ENCODE data around the gene TAF11L9.
"Not testable (repeated sequence)": the region's sequence is repeated elsewhere in the genome, so short reads cannot be mapped to it uniquely, and the experiment has no call there.

The TAF11L9 gene

DNA sequence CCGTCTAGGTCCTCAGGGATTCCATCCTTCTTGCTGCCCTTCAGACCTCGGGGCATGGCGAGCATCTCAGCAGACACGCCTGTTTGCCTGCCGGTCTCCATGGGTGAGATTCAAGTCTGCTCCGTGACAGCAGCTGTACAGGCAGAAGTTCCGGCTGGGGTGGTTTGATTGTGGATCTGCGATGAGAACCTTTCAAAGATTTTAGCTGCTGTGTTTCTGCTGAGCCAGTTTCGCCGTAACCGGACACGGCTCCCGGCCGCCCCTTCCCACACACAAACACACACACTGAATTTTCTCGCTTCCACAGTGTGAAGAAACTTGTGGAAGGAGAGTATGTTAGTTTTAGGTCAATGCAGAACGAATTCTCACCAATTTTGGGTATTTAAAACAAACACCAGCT, 3.3 kb downstream of the TAF11L9 start, which contains the start of gene TAF11L8:
TAF11L8 (minus strand) TSS at position 101 of the 400 bp plus-strand sequence.
- DNase-seq (ENCODE audit: low read depth); H3K4me3 ChIP-seq (ENCODE audit: low read length); H3K9me3 ChIP-seq (ENCODE audit: control insufficient read depth, low read length); H3K36me3 ChIP-seq (ENCODE audit: control insufficient read depth, insufficient read depth, low read length, severe bottlenecking); H3K27me3 ChIP-seq (replicated peaks; ENCODE audit: control insufficient read depth, insufficient read depth, low read length); H3K9ac ChIP-seq (ENCODE audit: low read length); H3K4me1 ChIP-seq (ENCODE audit: control insufficient read depth, insufficient read depth, low read length): not testable (repeated sequence)

DNA sequence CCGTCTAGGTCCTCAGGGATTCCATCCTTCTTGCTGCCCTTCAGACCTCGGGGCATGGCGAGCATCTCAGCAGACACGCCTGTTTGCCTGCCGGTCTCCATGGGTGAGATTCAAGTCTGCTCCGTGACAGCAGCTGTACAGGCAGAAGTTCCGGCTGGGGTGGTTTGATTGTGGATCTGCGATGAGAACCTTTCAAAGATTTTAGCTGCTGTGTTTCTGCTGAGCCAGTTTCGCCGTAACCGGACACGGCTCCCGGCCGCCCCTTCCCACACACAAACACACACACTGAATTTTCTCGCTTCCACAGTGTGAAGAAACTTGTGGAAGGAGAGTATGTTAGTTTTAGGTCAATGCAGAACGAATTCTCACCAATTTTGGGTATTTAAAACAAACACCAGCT, 8.5 kb downstream of the TAF11L9 start, which contains the start of gene TAF11L7:
TAF11L7 (minus strand) TSS at position 101 of the 400 bp plus-strand sequence.
- DNase-seq (ENCODE audit: low read depth); H3K9ac ChIP-seq (ENCODE audit: low read length); H3K9me3 ChIP-seq (ENCODE audit: control insufficient read depth, low read length); H3K36me3 ChIP-seq (ENCODE audit: control insufficient read depth, insufficient read depth, low read length, severe bottlenecking); H3K27me3 ChIP-seq (replicated peaks; ENCODE audit: control insufficient read depth, insufficient read depth, low read length); H3K4me3 ChIP-seq (ENCODE audit: low read length); H3K4me1 ChIP-seq (ENCODE audit: control insufficient read depth, insufficient read depth, low read length): not testable (repeated sequence)
